Astrocyte of the cerebellum (primary cell): ENCODE results near the gene MORC2.

Experiments
- DNase-seq: peaks from one replicate; pipeline ENCODE4 v3.0.0-alpha.2; 2011; ENCODE audit warnings: low read depth
- H3K4me3 ChIP-seq: 2 replicates; pipeline ENCODE4 v1.5.1; 2011; ENCODE audit warnings: mild to moderate bottlenecking, low read depth, low read length, moderate library complexity
- in situ Hi-C: cut with HindIII; loops from 2 replicates; pipeline ENCODE4 v1.10.0; 2017; ENCODE audit warnings: low sequenced_read_pairs
- TF ChIP-seq, protein P1 (sequence below): IDR thresholded peaks from 2 replicates; pipeline ENCODE4 v1.5.1; 2012; ENCODE audit warnings: low read length, low read depth, moderate library complexity, mild to moderate bottlenecking; ENCODE audit errors: missing control alignments

MORC2 gene

DNA sequence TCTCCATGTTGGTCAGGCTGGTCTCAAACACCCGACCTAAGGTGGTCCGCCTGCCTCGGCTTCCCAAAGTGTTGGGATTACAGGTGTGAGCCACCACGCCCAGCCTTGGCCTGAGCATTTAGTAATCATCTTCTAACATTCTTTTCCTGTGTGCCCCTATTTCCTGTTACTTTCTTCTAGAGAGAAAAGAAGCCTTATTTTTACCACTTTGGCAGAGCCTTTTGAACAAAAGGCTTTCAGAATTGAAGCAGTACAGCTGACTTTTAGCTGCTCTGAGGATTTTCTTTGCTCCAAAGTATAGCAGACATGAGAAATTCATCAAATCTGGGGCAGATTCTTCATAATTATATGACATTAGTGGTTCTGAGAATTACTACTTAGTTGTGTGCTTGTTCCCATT, 13.4 kb downstream of the MORC2 start:
- TF ChIP-seq, protein P1, sequence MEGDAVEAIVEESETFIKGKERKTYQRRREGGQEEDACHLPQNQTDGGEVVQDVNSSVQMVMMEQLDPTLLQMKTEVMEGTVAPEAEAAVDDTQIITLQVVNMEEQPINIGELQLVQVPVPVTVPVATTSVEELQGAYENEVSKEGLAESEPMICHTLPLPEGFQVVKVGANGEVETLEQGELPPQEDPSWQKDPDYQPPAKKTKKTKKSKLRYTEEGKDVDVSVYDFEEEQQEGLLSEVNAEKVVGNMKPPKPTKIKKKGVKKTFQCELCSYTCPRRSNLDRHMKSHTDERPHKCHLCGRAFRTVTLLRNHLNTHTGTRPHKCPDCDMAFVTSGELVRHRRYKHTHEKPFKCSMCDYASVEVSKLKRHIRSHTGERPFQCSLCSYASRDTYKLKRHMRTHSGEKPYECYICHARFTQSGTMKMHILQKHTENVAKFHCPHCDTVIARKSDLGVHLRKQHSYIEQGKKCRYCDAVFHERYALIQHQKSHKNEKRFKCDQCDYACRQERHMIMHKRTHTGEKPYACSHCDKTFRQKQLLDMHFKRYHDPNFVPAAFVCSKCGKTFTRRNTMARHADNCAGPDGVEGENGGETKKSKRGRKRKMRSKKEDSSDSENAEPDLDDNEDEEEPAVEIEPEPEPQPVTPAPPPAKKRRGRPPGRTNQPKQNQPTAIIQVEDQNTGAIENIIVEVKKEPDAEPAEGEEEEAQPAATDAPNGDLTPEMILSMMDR: no peak
- in situ Hi-C loops: no loop called here
- H3K4me3 ChIP-seq: no peak overlapping the region
- no peak for DNase-seq

DNA sequence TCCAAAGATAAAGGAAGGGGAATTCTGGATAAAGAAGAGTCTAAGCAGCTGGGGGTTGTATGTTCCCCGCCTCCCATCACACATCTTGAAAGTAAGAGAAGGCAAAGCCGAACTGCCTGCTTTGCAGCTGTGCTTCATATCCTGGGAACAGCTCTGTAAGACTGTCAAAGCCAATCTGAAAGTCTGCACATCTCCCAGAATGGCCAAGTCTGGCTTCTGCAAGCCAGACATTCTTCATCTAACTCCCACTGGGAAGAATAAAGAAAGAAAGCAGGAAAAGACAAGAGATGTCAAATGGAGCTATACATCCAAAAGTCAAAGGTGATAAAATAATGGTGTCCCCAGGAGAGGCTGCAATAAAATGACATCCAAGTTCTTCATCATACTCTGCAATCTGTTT, 15.4 kb downstream of the MORC2 start:
- TF ChIP-seq, protein P1: no peak
- H3K4me3 ChIP-seq: no peak overlapping the region
- in situ Hi-C loops: no loop called here
- DNase-seq: no peak

DNA sequence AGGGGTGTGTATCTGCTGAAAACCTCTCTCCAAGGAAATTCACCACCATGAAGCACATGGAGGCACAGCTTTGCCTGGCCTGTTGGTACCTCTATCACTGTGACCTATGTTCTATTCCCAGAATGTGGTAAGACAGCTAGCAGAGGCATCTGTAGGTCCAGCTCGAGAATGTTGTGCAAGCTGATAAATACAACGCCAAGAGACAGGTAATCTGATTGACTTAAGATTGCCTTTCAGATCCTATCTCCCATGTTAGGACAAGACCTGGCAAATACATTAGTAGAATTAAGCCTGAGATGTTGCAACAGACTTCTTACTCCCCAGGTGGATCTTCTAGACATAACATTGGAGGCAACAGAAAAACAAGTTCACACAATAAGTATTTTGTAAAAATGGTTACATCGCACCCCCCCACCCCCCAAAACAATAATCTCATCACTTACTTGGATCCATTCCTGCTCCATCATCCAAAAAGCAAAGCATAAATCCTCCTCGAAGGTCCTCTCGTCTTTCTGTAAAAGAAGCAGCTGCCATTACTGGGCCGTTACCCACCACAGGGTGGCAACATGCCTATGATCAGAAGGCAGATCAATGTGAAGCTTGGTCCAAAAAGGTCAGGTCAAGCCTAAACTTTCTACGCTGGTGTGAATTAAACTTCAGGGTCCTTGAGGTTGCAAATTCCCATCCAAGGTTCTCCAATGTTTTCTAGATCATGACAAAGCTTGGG, 18.5 kb downstream of the MORC2 start:
- in situ Hi-C loops: no loop called here
- H3K4me3 ChIP-seq: no peak overlapping the region
- no peak for DNase-seq
- TF ChIP-seq, protein P1: peak; percentile 12

DNA sequence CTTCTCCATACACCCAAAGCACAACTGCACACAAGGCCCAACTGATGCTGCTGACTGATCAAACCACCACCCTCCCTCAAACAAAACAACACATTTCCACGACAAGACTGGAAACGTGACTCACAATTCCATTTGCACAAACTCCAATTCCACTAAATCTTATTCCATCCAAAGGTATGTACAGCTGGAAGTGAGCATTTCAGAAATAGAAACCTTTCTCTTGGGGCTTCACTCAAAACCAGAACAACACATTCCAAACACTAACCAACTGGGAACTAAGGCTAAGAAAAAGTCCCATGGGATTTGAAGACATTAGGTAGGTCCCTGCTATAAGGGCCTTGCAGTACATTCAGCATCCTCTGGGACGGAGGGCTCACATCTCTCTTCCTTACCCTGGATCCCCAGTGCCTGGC, 19.6 kb downstream of the MORC2 start:
- H3K4me3 ChIP-seq: no peak overlapping the region
- DNase-seq: no peak
- in situ Hi-C loops: no loop called here
- TF ChIP-seq, protein P1: no peak

DNA sequence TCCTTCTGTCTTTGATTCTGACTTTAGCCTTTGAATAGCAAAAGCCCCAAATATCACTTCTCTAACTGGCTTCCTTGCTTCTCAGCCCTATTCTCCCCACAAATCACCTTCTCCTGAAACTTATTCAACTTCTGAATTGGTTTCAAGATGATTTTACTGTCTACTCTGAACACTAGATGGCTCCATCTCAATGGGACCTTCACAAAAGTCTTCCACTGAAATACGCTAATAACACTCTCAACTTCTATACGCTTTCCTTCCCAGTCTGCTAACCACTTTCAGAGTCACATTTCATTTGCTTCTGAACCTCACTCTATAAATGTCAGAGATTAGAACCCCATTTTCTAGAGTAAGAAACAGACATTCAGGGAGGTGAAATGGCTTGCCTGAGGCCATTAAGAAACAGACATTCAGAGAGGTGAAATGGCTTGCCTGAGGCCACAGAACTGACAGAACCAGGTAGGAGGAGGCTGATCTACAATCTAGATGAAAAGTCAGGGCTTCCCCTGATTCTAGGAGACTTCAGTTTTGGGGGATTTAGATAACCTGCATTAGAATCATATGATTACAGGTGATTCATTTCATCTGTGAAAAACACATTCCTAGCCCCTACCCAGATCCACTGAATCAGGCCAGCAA, 20.6 kb downstream of the MORC2 start:
- TF ChIP-seq, protein P1: peak; percentile 65
- DNase-seq: peak; percentile 54
- in situ Hi-C loops: no loop called here

DNA sequence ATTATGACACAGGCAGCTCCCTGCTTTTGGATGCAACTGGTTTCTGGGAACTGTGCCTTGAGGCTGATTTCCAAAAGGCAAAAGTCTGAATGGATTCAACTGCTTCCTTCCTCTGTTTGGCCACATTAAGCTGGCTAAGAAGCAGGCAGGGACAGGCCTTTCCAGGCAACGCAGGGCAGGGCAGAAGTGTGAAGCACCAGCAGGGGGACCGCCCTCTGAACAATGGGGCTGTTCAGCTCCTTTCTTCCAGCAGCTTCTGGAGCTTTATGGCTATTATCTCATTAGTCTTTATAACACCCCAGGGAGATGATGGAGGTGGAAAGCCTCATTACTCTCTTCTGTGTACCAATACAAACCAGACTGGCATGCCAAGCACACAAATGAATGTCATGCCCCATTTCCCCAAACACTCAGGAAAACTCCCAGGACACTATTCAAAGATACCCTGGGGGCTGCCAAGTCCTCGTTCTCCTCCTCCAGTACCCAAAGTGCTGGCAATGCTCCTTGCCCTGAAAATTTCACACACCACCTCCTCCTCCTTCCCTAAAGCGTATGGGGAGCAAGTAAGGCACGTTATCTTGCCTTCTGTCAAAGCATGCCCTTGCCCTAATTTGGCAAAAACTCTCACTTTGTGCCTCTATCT, 21.3 kb downstream of the MORC2 start:
- in situ Hi-C loops: no loop called here
- no peak overlapping the region for H3K4me3 ChIP-seq
- TF ChIP-seq, protein P1: no peak
- DNase-seq: no peak

More for the DNA sequence above, 20.6 kb downstream of the MORC2 start:
- no peak overlapping the region for H3K4me3 ChIP-seq
